COLO829 (cell line): ENCODE measurements around the gene SRM.
A peak's percentile ranks its signal among the peaks of the same experiment; 100 is the strongest.
"Not testable (repeated sequence)": the region's sequence is repeated elsewhere in the genome, so short reads cannot be mapped to it uniquely, and the experiment has no call there.

ENCODE experiments used
- DNase-seq: peaks from one replicate; pipeline ENCODE4 v3.0.0; 2012; ENCODE audit warnings: low spot score

SRM gene

DNA sequence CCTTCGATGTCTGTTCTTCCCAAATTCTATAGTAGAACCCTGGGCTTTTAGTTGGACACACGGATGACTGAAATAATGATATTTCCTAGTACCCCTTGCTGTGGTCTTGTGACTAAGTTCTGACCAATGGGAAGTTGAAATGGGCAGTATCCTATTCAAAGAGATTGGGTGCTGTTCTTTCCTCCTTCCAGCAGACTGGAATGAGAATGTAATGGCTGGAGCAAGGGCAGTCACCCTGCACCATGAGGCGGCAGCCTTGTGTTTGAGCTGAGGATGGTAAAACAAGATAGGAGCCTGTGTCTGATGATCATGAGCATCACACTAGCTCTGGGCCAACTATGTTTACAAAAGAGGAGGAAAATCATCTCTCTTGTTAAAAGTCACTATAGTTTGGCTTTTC lies 5.1 kb upstream of the SRM start:
- no peak for DNase-seq

DNA sequence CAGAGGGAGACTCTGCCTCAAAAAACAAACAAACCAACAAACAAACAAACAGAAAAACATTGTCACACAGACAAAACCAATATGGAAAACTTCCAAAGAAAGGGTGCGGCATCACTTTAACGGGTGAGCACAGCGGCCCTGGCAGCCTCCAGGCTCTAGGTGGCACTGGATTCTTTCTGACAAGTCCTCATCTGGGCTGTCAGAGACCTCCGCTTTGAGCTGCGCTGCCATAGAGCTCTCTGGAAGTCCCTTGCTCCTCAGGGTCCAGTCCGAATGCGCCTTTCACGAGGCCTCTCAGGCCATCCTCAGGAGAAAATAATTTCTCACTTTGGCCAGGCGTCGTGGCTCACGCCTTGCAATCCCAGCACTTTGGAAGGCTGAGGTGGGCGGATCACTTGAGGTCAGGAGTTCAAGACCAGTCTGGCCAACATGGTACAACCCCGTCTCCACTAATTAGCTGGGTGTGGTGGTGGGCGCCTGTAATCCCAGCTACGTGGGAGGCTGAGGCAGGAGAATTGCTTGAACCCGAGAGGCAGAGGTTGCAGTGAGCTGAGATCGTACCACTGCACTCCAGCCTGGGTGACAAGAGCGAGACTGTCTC lies 4.2 kb upstream of the SRM start:
- DNase-seq = not testable (repeated sequence)

DNA sequence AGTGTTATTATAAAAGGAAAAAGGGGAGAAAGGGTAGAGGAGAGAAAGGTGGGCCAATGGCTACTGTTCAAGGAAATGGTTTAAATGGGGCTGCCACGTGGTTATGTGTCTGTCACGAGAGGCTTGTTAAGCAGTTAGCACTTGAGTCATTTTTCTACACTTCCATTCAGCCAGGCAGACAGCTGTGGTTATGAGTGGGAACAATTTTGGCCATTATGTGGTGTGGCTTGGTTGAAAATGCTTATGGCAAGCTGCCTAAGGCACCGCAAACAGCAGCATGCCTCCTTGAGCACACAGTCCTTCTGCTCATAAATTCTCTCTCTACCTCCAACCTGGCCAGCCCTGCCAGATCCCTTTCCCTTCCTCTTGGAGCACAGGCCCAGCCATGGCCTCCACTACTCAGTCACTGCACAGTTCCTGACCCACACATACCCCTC lies 3.2 kb upstream of the SRM start:
- DNase-seq = peak; percentile 73

DNA sequence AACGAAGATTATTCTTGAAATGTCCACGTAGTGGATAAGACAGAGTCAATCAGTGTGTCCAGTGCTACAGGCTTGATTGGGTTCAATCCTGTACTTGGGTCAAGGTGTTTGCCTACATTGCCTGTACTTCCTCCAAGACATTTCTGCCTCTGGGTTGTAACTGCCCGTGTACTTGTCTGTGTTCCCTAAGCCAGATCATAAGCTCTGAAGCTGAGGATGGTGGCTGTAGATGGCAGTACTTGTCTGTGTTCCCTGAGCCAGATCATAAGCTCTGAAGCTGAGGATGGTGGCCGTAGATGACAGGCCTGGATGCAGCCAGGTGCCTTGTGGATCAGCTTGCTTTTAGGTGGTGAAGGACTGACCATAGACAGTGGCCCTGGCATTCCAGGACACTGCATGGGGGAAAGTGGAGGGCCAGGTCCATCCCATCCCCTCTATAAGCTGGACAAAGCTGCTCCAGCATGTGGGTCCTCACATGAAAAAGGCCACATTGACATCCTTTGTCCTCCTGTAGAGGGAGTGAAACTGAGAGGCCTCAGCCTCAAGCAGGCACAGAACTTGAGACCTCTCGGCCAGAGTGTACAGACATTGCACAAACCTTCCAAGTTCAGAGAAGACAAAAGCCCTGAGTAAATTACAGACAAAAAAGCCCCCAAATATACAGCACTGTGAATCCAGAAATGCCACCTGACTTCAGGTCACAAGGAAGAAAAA lies 2.0 kb upstream of the SRM start:
- DNase-seq = no peak

DNA sequence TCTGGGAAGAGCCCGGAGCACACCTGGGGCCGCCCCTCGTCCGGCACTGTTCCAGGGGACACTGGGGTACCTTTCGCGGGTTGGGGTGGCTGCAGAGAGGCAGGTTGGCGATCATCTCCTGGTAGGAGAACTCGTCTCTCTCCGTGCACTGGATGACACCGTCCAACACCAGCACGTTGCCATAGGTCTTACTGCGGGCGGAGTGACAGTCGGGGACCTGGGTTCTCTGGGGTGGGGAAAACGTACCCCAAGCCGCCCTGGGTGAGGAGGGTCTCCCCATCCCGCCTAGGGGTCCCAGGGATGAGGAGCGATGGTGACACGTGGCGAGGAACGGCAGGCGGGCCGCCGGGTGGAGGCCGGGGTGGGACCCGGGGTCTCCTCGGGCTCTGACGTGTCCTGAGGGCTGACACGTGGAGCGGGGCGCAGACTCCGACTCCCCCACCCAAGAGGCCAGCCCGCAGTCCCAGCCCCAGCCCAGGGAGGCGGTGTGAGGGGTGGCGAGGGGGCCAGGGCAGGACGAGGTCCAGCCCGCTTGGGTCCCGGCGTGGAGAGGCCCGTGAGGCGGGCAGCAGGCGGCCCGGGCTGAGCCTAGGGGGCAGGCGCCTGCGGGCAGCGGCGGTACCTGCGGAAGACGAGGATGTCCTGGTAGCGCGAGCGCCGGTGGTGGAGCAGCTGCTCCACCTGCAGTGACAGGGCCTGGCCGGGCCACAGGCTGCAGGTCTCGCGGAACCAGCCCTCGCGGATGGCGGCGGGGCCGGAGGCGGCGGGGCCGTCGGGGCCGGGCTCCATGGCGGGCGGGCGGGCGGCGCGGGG lies 457 bp downstream of the SRM start:
- DNase-seq = no peak

DNA sequence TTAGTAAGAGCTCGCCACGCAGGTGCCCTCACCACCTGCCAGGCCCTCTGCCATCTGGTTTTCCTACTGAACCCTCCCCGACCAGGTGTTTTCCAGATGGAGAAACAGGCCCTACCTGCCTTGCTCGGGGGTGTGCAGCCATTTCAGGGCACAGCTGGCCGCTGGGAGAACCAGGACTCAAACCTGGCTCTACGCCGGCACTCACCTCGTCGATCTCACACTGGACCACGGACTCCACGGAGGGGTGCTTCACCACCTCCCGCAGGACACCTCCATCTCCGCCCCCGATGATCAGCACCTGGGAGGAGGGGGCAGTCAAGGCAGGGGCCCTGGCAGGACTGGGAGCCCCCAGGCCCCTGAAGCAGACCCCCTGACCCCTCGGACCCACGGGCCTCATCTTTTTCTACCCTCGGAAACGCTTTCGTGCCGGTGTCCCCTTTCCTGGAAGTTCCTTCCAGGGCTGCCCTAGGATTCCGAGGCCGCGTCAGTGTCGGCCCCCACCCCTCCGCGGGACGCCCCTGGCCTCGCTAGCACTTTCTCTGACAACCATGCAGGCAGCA lies 1.1 kb downstream of the SRM start:
- DNase-seq = no peak

DNA sequence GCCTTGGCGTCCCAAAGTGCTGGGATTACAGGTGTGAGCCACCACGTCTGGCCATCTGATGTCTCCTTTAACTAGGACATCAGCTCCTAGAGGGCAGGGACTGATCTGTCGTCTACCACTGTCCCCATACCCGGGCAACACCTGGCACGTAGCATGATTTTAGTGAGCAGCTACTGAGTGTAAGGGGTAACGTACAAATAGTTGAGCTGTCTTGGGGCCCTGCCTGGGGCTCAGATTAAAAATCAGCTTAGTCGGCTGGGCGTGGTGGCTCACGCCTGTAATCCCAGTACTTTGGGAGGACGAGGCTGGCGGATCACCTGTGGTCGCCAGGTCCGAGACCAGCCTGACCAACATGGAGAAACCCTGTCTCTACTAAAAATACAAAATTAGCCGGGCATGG lies 1.8 kb downstream of the SRM start:
- no peak for DNase-seq

DNA sequence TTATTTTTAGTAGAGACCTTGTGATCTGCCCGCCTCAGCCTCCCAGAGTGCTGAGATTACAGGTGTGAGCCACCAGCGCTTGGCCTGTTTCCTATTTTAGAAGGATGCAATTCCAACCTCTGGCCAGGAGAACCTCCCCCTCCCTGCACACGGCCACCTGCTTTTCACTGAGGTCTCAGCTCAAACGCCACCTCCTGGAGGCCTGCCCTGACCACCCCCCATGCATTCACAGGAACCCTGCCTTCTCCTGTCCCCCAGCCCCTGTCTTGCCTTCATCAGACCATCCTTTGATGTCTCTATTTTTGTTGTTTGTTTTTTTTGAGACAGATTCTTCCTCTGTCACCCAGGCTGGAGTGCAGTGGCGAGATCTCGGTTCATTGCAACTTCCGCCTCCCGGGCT lies 2.3 kb downstream of the SRM start:
- no peak for DNase-seq

DNA sequence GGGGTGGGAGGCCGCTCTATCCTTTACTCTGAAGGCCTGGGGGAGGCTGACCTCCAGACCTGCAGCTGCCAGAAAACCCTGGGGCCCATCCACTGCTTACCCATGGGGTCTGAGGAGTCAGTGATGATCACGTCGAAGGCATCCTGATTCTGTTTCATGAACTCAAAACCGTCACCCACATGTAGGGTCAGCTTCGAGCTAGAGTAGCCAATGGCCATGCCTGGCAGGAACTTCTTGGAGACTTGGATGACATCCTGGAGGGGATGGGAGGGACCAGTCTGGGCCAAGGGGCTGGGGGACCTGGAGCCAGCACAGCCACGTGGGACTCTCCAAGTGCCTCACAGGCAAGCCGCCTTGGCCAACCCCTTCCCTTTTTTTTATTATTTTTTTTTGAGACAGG lies 3.3 kb downstream of the SRM start:
- DNase-seq = no peak

DNA sequence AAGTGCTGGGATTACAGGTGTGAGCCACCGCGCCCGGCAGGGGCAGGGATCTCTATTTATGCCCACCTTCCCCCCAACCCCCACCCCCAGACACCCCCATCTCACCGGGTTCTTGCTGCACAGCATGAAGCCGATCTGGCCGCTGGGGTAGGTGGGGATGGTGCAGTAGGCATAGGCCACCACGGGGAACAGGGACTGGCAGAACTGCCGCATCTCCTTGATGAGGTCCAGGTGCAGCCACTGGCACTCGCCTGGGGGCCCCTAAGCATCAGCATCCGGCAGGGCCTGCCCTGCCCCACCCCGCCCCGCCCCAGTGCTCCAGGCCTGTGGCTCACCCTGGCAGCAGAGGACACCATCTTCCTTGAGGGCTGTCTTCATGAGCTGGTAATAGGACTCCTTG lies 4.1 kb downstream of the SRM start:
- no peak for DNase-seq

DNA sequence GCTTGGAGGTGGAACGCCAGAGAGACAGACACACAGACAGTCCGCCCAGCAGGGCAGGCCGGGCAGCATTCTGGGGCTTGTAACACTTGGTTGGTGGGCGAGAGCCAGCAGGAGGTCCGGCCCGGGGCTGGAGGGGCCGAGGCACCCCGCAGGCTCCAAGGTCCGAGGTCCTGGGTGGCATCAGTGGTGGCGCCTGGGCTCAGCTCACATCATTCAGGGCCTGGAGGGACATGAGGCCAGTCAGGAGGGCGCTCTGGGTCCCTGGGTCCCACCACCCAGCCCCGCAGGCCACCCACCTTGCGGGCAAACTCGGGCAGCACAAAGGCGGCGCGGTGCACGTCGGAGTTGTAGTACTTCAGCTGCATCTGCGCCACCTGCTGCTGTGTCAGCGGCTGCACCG lies 5.2 kb downstream of the SRM start:
- no peak for DNase-seq

DNA sequence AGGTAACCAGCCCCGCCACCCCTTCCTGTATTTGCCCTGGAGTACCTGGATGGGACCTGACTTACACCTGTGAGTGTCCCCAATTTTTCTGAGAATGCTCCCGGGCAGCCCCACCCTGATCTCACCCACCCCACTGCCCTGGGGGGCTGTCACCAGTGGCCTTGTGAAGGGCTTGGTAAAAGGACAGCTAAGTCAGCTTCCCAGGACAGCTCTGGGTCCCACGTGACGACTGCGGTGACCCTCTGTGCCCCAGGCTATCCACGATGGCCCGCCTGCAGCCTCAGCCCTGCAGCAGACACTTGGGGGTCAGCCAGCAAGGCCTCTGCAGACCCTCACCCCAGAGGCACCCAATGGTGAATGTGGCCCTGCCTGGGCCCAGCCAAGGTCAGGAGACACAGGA lies 5.6 kb downstream of the SRM start:
- no peak for DNase-seq

DNA sequence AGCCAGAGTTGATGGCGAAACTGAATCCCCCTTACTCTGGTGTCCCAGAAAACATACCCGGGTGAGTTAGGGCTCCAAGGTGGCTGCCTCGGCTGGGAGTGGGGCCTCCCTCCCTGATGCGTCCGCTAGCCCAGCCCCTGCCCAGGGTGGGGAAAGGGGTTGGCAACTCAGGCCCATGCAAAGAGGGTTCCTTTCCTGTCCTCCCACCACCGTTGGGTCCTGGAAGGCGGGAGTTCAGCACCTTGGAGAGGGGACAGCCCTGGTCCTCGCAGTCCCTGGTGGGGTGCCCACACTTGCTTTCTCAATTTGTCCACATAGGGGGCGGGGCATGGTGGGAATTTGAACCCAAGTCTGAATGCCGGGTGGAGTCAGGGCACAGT lies 6.1 kb downstream of the SRM start:
- DNase-seq = no peak

DNA sequence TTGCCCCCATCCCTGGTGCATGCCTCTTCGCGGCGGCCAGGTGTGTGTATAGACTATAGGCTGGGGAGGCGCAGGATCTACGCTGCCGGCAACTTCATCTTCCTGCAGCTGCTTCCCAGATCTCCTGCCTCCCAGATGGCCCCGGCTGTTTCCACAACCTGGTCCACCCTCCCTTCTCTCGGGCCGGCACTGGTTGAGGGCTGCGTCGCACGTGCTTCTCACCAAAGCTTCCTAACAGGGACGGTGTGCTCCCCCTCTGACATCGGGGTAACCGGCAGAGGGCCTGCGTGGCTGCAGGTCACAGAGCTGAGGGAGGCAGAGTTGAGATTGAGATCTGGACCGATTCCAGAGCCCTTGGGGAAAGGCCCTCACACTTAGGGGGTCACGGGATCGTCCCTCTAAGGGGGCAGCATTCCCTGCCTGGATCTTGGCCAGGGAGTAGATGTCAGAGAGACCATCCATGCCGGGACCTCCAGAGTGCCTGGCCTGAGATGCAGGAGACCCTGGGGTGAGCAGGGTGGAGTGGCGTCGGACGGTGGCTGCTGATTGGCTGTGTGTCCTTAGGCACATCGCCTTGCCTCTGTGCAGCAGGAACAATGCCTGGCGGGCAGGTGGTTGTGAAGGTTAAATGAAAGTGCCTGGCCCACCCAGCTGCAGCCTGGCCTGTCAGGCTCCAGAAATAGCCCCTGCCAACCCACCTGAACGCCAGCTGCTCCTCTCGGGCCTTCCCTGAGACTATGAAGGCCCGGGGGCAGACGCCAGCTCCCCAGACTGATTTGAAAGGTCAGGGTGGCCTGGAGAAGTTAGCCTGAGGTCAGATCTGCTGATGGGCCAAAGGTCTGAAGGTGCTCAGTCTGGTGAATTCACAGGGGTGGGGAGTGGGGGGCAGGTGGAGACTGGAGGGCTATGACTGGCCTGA lies 6.7 kb downstream of the SRM start:
- no peak for DNase-seq

DNA sequence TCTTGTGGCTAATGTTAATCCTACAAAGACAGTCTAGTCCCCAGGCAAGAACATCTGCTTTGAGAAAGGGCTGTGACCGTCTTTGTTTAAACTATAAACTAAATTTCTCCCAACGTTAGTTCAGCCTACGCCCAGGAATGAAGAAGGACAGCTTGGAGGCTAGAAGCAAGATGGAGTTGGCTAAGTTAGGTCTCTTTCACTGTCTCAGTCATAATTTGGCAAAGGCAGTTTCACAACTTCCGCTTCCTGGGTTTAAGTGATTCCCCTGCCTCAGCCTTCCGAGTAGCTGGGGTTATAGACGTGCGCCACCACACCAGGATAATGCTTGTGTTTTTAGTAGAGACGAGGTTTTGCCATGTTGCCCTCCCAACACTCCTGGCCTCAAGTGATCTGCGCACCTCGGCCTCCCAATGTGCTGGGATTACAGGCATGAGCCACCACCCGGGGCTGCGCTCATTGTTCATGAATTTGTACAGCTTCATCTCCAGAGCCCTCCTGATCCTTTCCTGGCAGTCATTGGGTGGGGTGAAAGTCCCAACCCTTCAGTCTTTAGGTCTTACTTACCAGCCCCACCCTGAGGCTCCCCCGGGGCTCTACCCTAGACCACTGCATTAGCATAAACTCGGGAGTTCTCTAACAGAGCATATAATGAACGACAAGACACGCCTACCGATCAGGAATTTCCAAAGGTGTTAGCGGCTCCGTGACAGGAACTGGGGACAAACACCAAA lies 7.9 kb downstream of the SRM start:
- no peak for DNase-seq

DNA sequence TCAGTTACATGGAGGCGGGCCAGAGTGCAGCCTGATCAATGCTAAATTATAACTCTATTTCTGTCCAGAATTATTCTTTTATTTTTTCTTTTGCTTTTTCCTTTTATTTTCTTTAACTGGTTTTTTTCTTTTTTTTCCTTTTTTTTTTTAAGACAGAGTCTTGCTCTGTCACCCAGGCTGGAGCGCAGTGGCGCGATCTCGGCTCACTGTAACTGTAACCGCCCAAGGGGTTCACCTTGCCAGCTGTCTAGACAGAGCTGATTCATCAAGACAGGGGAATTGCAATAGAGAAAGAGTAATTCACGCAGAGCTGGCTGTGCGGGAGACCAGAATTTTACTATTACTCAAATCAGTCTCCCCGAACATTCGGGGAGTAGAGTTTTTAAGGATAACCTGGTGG lies 8.7 kb downstream of the SRM start:
- DNase-seq = not testable (repeated sequence)

DNA sequence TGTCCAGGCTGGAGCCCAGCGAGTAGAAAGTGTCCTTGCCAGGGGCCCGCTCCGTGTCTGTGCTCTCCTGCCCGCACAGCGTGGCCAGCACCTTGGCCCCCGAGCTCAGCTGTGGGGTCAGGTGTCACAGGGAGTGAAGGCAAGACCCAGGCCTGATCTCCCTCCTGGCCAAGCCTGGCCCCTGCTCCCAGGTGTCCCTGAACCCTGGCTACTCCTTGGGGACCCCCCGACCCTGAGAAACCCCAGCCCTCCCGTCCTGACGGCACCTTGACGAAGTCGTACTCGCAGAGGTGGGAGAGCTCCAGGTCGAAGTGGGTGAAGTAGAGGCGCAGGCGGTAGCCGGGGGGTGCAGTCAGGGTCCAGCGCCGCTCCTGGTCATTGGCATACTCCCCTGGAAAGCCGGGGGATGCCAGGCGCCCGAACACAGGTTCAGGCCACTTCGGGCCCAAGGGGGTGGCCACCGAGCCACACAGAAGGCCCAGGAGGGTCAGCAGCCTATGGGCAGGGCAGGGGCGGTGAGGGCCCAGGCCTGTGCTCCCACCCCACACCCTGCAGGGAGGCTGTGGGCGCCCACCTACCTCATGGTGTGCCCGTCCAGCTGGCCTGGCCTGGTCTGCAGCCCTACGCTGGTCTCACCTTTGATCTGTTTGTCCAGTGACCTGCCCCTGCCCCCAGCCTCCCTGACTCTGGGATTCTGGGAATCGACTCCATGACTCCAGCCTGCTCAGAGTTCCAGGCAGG lies 13.0 kb downstream of the SRM start, which contains the start of gene MASP2:
TSS of gene MASP2 (minus strand) at position 615 of the 741 bp plus-strand sequence. CDS start at position 583, 32 bp downstream.
- DNase-seq = no peak

DNA sequence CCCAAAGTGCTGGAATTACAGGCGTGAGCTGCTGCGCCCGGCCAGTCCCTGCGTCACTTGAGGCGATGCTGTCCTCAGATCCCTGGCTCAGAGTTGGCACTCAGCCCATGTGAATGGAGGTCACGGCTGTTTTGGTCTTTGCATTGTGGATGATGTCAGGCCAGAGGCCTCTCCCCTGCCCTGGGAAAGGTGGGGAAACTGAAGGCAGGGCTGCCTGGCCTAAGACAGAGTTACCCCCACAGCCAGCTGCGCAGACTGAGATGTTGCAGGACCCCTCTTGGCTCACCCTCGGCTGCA lies 13.6 kb downstream of the SRM start:
- DNase-seq = no peak

DNA sequence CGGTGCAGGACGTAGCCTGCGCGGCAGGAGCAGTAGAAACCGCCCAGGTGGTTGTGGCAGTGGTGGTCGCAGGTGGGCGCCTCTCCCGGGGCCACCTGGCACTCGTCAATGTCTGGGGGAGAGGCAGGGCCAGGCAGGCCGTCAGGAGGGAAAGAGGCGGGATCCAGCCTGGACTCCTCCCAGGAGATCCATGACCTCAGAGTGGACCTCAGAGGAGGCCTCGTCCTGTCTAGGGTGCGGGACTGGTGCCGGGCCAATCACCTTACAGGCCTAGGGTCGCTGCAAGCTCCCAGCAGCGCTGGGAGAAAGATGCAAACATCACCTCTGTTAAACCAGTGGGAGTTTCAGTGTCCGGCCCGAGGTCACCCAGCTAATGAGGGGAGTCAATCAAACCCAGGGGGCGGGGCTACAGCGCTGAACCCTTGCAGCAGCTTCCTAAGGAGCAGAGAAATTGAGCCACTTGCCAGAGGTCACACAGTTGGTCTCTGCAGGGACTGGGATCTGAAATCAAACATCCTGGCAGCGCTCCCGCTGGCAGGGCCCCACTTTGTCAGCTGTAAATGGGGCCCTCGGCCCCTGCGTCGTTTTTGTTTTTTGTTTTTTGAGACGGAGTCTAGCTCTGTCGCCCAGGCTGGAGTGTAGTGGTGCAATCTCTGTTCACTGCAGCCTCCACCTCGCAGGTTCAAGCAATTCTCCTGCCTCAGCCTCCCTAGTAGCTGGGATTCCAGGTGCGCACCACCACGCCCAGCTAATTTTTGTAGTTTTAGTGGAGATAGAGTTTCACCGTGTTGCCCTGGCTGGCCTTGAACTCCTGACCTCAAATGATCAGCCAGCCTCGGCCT lies 14.2 kb downstream of the SRM start:
- DNase-seq = no peak
